Neural progenitor cell (in vitro differentiated cells): ENCODE results near the gene METTL3. TPM values are rescaled to one million over a fixed set of nuclear protein-coding genes. Genes with fewer than 3 reads are reported as not detected.

Source experiments
- DNase-seq: peaks from one replicate; pipeline ENCODE4 v3.0.0-alpha.2; 2016; ENCODE audit warnings: low spot score
- H2AFZ ChIP-seq: fragments of 200-600 bp; sonication (generic); replicated peaks from 2 replicates; pipeline ENCODE4 v1.6.1; 2016; ENCODE audit warnings: antibody characterized with exemption
- H3F3A ChIP-seq: fragments of 200-600 bp; sonication (generic); 2 replicates; pipeline ENCODE4 v1.6.1; 2016; ENCODE audit warnings: antibody characterized with exemption, low read depth
- H3K27ac ChIP-seq: fragments of 200-600 bp; sonication (generic); 2 replicates; pipeline ENCODE4 v1.5.1; 2016; ENCODE audit warnings: mild to moderate bottlenecking
- H3K27me3 ChIP-seq: fragments of 200-600 bp; sonication (generic); 2 replicates; pipeline ENCODE4 v1.6.1; 2016; ENCODE audit warnings: mild to moderate bottlenecking, moderate library complexity
- H3K36me3 ChIP-seq: fragments of 200-600 bp; sonication (generic); 2 replicates; pipeline ENCODE4 v1.5.1; 2016
- H3K4me1 ChIP-seq: fragments of 200-600 bp; sonication (generic); 2 replicates; pipeline ENCODE4 v1.6.1; 2016; ENCODE audit warnings: mixed run types
- H3K4me2 ChIP-seq: fragments of 200-600 bp; sonication (generic); 2 replicates; pipeline ENCODE4 v1.6.1; 2016
- H3K4me3 ChIP-seq: fragments of 200-600 bp; sonication (generic); 2 replicates; pipeline ENCODE4 v1.5.1; 2016
- H3K79me2 ChIP-seq: fragments of 200-600 bp; sonication (generic); 2 replicates; pipeline ENCODE4 v1.6.1; 2016; ENCODE audit warnings: low read depth
- H3K9ac ChIP-seq: fragments of 200-600 bp; sonication (generic); 2 replicates; pipeline ENCODE4 v1.6.1; 2016
- H3K9me3 ChIP-seq: fragments of 200-600 bp; sonication (generic); 2 replicates; pipeline ENCODE4 v1.5.1; 2016; ENCODE audit warnings: low read depth
- H4K20me1 ChIP-seq: fragments of 200-600 bp; sonication (generic); 2 replicates; pipeline ENCODE4 v1.6.1; 2016; ENCODE audit warnings: low read depth
- H3K27ac Mint-ChIP-seq: 3 replicates; pipeline ENCODE4 v1.8.0; 2021; ENCODE audit warnings: mixed read lengths
- H3K27me3 Mint-ChIP-seq: 2 replicates; pipeline ENCODE4 v1.8.0; 2022; ENCODE audit warnings: low read depth, mild to moderate bottlenecking, inconsistent platforms, moderate library complexity, mixed read lengths; ENCODE audit not compliant: insufficient read depth
- H3K36me3 Mint-ChIP-seq: 3 replicates; pipeline ENCODE4 v1.8.0; 2021; ENCODE audit warnings: mixed read lengths
- H3K4me1 Mint-ChIP-seq: 3 replicates; pipeline ENCODE4 v1.8.0; 2021; ENCODE audit warnings: mixed read lengths
- H3K4me3 Mint-ChIP-seq: 3 replicates; pipeline ENCODE4 v1.8.0; 2021; ENCODE audit warnings: mild to moderate bottlenecking, moderate library complexity, mixed read lengths
- H3K9me3 Mint-ChIP-seq: 3 replicates; pipeline ENCODE4 v1.8.0; 2020; ENCODE audit warnings: mixed read lengths
- CTCF ChIP-seq: fragments of 200-600 bp; sonication (generic); IDR thresholded peaks from 2 replicates; pipeline ENCODE4 v1.5.1; 2017; ENCODE audit warnings: antibody characterized with exemption, mild to moderate bottlenecking
- EZH2 ChIP-seq: fragments of 200-600 bp; sonication (generic); IDR thresholded peaks from 2 replicates; pipeline ENCODE4 v1.6.1; 2017; ENCODE audit warnings: antibody characterized with exemption, mild to moderate bottlenecking, moderate library complexity
- EZH2phosphoT487 ChIP-seq: fragments of 200-600 bp; sonication (generic); IDR thresholded peaks from 2 replicates; pipeline ENCODE4 v1.6.1; 2017; ENCODE audit warnings: antibody characterized with exemption
- total RNA-seq: library from RNA; depleted of rRNA; stranded (reverse); fragments of >200 nt; gene quantifications from 2 replicates; pipeline ENCODE4 v1.2.3, GENCODE V29; 2015; ENCODE audit warnings: low replicate concordance

Gene METTL3
- total RNA-seq, 1 donor from 2014 or later = 99.5 TPM

- H3K79me2 ChIP-seq = peaks cover 81% of the 10 kb centered on the region
- Mint-ChIP-seq H3K27me3 (peaks cover 12% of the 10 kb centered on the region), H3K4me1 (peaks cover 69% of the 10 kb centered on the region)
Observed at GRCh38 chr14:21523203-21523602, 12.1 kb upstream of the METTL3 start.

GRCh38 chr14:21521501-21521900 is 10.4 kb upstream of the METTL3 start:
- peaks cover 23% of the 10 kb centered on the region for H3K36me3 ChIP-seq
- H3K79me2 ChIP-seq = peaks cover 70% of the 10 kb centered on the region
- peaks cover 52% of the 10 kb centered on the region for H3K4me1 Mint-ChIP-seq
- no peak overlapping the region for H3K9ac ChIP-seq
- peaks cover 3% of the 10 kb centered on the region for H3K9me3 Mint-ChIP-seq
- peak overlapping the region; percentile 52 for H3K4me3 Mint-ChIP-seq
- H3F3A ChIP-seq = peaks cover 86% of the 10 kb centered on the region
- peak overlapping the region; percentile 23 for H3K4me3 ChIP-seq
- peak overlapping the region; percentile 76 for H3K27ac ChIP-seq
- peaks cover 78% of the 10 kb centered on the region for H4K20me1 ChIP-seq
- no peak for DNase-seq
- peak overlapping the region; percentile 92 for H3K4me2 ChIP-seq
- H3K36me3 Mint-ChIP-seq = peaks cover 49% of the 10 kb centered on the region
- H3K9me3 ChIP-seq = no peaks in the 10 kb centered on the region
- H3K27me3 ChIP-seq = no peaks in the 10 kb centered on the region
- no peak overlapping the region for H2AFZ ChIP-seq
- no peak for TF ChIP-seq CTCF
- TF ChIP-seq EZH2phosphoT487 = no peak
- no peak for TF ChIP-seq EZH2
- no peak overlapping the region for H3K27ac Mint-ChIP-seq
- H3K4me1 ChIP-seq = peaks cover 73% of the 10 kb centered on the region
- peaks cover 12% of the 10 kb centered on the region for H3K27me3 Mint-ChIP-seq

More at GRCh38 chr14:21523203-21523602, 12.1 kb upstream of the METTL3 start:
- Histone ChIP-seq H3K27ac (peak overlapping the region; percentile 76), H3K4me2 (peak overlapping the region; percentile 92), H3K27me3 (no peaks in the 10 kb centered on the region), H3K9me3 (no peaks in the 10 kb centered on the region), H2AFZ (no peak overlapping the region), H3K36me3 (peaks cover 26% of the 10 kb centered on the region), H3F3A (peaks cover 88% of the 10 kb centered on the region), H3K4me1 (peaks cover 75% of the 10 kb centered on the region), H3K9ac (no peak overlapping the region), H3K4me3 (peak overlapping the region; percentile 23), H4K20me1 (peaks cover 93% of the 10 kb centered on the region)
- TF ChIP-seq CTCF (no peak), EZH2 (no peak), EZH2phosphoT487 (no peak)
- H3K36me3 Mint-ChIP-seq = peaks cover 49% of the 10 kb centered on the region
- peaks cover 3% of the 10 kb centered on the region for H3K9me3 Mint-ChIP-seq
- DNase-seq = no peak
- peak overlapping the region; percentile 30 for H3K4me3 Mint-ChIP-seq
- H3K27ac Mint-ChIP-seq = no peak overlapping the region

GRCh38 chr14:21520767-21521166 is 9.6 kb upstream of the METTL3 start:
- TF ChIP-seq EZH2phosphoT487 (no peak), EZH2 (no peak), CTCF (no peak)
- H3K9me3 ChIP-seq = no peaks in the 10 kb centered on the region
- H3K9ac ChIP-seq = no peak overlapping the region
- no peak overlapping the region for H3K27ac Mint-ChIP-seq
- H4K20me1 ChIP-seq = peaks cover 75% of the 10 kb centered on the region
- peaks cover 49% of the 10 kb centered on the region for H3K36me3 Mint-ChIP-seq
- H3K4me1 ChIP-seq = peaks cover 73% of the 10 kb centered on the region
- H3K4me3 ChIP-seq = peak overlapping the region; percentile 23
- peaks cover 23% of the 10 kb centered on the region for H3K36me3 ChIP-seq
- H3F3A ChIP-seq = peaks cover 83% of the 10 kb centered on the region
- peaks cover 3% of the 10 kb centered on the region for H3K9me3 Mint-ChIP-seq
- H3K27me3 Mint-ChIP-seq = peaks cover 12% of the 10 kb centered on the region
- H3K27me3 ChIP-seq = no peaks in the 10 kb centered on the region
- H3K4me3 Mint-ChIP-seq = peak overlapping the region; percentile 52
- H3K4me2 ChIP-seq = peak overlapping the region; percentile 92
- H3K27ac ChIP-seq = peak overlapping the region; percentile 76
- H3K4me1 Mint-ChIP-seq = peaks cover 52% of the 10 kb centered on the region
- H2AFZ ChIP-seq = no peak overlapping the region
- DNase-seq = no peak
- peaks cover 67% of the 10 kb centered on the region for H3K79me2 ChIP-seq
